Bronchial epithelial cell (primary cell): ENCODE results near the gene TPST1. TPM values are rescaled to one million over a fixed set of nuclear protein-coding genes. Genes with fewer than 3 reads are reported as not detected.

Experiments used
- DNase-seq: peaks from one replicate; pipeline ENCODE4 v3.0.0-alpha.2; 2010; ENCODE audit warnings: low read depth
- FAIRE-seq: peaks from 2 replicates; lab custom pipeline; 2011; peaks lifted over from hg19 to GRCh38; lab: Jason Lieb, UNC
- H3K27me3 ChIP-seq: 2 replicates; pipeline ENCODE4 v1.5.1; 2011; ENCODE audit warnings: low read length; ENCODE audit not compliant: control insufficient read depth, insufficient read depth
- H3K36me3 ChIP-seq: 2 replicates; pipeline ENCODE4 v1.5.1; 2011; ENCODE audit warnings: low read length; ENCODE audit not compliant: control insufficient read depth, insufficient read depth
- H3K4me3 ChIP-seq: 2 replicates; pipeline ENCODE4 v1.5.1; 2011; ENCODE audit warnings: mild to moderate bottlenecking, low read depth, low read length, control low read depth
- total RNA-seq: library from RNA; depleted of rRNA; stranded (reverse); fragments of >200 nt; gene quantifications from 2 replicates; pipeline ENCODE4 v1.2.1, GENCODE V29; 2014
- TF ChIP-seq, protein P1 (sequence below): IDR thresholded peaks from 2 replicates; pipeline ENCODE4 v1.5.1; 2011; ENCODE audit warnings: mild to moderate bottlenecking, moderate library complexity, low read length, control low read depth, inconsistent platforms; ENCODE audit not compliant: insufficient read depth, severe bottlenecking

TPST1 gene
- total RNA-seq, 1 donor from 2014 or later, result 24.7 TPM

DNA sequence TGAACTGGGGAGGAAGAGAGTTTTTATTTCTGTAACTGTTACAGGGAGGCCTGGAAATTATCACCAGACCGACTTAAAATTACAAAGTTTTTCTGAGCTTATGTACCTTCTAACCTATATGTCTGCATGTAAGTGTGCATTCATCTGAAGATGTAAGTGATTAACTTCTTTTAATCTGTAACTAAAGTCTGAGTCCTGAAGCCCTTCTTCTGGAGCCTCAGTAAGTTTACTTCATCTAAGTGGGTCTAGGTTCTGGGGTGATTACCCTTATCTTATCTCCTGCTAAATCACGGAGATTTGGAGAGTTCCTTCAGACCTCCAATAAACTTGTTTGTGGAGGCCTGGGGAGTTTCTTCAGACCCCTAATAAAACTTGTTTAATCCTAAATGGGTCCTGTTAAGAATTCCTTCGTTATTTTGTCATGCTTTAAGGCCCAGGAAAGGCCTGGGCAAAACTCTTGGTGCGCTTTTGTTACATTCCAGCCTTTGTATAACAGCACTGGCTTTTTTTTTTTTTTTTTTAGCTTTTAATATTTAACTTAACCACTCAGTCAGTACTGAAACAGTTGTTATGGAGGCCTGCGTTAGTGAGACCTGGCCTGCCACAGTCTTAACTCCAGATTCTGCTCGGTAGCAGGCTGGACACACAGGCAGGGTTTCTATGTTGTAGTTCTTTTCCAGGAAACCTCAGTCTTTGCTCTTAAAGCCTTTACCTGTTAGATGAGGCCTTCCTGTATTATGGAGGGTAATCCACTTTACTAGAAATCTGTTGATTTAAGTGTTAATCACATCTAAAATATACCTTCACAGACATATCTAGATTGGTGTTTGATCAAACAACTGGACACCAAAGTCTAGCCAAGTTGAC is 33.0 kb downstream of the TPST1 start:
- H3K27me3 ChIP-seq, result no peaks in the 10 kb centered on the region
- TF ChIP-seq, protein P1, sequence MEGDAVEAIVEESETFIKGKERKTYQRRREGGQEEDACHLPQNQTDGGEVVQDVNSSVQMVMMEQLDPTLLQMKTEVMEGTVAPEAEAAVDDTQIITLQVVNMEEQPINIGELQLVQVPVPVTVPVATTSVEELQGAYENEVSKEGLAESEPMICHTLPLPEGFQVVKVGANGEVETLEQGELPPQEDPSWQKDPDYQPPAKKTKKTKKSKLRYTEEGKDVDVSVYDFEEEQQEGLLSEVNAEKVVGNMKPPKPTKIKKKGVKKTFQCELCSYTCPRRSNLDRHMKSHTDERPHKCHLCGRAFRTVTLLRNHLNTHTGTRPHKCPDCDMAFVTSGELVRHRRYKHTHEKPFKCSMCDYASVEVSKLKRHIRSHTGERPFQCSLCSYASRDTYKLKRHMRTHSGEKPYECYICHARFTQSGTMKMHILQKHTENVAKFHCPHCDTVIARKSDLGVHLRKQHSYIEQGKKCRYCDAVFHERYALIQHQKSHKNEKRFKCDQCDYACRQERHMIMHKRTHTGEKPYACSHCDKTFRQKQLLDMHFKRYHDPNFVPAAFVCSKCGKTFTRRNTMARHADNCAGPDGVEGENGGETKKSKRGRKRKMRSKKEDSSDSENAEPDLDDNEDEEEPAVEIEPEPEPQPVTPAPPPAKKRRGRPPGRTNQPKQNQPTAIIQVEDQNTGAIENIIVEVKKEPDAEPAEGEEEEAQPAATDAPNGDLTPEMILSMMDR, result no peak
- DNase-seq (no peak), FAIRE-seq (no peak)
- H3K4me3 ChIP-seq, result no peak overlapping the region
- H3K36me3 ChIP-seq, result no peaks in the 10 kb centered on the region

DNA sequence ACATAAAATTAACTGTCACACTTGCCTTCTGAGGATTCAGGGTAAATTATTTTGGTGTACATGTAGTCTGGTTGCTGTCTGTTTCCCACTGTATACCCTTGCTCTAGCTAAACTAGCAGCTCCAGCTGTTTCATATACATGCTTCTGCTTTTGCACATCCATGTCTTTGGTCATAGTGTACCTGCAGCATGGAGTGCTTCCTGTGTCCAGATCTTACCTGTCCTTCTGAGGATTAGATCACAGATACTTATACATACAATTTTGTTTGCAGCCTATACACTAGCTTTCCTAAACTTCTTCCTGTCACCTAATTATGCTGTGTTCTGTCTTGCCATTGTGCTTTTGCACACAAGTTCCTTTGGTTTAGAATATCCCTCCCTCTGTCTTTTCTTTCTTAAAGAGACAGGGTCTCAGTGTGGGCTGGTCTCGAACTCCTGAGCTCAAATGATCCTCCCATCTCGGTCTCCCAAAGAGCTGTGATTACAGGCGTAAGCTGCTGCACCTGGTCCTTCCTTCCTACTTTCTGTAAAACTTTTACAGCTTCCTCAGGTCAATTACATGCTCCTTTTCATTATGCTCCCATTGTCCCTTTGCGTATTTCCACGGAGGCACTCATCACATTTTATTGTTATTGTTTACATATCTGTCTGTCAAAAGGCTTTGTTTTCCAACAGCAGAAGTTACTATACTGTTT is 33.8 kb downstream of the TPST1 start:
- TF ChIP-seq, protein P1, result no peak
- Histone ChIP-seq H3K27me3 (no peaks in the 10 kb centered on the region), H3K36me3 (no peaks in the 10 kb centered on the region), H3K4me3 (no peak overlapping the region)
- FAIRE-seq (no peak), DNase-seq (no peak)

DNA sequence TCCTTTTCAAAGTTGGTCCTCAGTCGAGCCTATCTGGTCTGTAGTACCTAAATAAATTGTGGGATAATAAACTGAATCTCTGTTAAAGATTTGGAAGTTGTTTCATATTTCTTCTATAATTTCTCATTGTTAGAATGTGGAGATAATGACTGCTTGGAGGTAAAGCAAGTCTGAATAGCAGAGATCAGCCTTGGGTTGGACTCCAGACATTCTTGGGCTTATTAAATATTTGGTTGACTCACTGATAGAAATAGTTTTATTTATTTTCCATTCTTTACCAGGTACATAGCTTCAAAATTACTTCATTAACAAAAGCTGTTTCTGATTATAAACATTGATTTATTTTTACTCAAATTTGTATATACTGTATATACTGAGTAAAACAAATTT is 34.3 kb downstream of the TPST1 start:
- Histone ChIP-seq H3K4me3 (no peak overlapping the region), H3K36me3 (no peaks in the 10 kb centered on the region), H3K27me3 (no peaks in the 10 kb centered on the region)
- DNase-seq (no peak), FAIRE-seq (no peak)
- TF ChIP-seq, protein P1, result no peak

DNA sequence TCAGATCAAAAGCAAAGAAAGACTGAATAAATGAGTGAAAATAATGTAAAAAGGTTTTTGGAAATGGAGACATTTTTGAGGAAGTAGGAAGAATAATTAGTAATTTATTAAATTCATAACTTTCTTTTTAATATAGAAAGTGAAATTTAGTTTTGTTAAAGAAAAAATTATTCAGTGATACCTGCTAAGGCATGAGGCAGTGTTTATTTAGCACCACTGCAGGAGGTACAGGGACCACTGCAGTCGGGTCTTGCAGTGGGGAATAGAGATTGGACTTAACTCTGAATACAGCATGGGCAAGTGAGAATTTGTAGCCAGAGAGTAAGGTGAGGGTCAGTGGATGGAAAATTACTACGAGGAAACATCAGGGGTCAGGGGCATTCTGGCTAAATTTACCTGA is 39.9 kb downstream of the TPST1 start:
- TF ChIP-seq, protein P1, result no peak
- DNase-seq, result no peak
- H3K4me3 ChIP-seq, result no peak overlapping the region
- FAIRE-seq, result no peak
- no peaks in the 10 kb centered on the region for H3K27me3 ChIP-seq
- no peaks in the 10 kb centered on the region for H3K36me3 ChIP-seq

DNA sequence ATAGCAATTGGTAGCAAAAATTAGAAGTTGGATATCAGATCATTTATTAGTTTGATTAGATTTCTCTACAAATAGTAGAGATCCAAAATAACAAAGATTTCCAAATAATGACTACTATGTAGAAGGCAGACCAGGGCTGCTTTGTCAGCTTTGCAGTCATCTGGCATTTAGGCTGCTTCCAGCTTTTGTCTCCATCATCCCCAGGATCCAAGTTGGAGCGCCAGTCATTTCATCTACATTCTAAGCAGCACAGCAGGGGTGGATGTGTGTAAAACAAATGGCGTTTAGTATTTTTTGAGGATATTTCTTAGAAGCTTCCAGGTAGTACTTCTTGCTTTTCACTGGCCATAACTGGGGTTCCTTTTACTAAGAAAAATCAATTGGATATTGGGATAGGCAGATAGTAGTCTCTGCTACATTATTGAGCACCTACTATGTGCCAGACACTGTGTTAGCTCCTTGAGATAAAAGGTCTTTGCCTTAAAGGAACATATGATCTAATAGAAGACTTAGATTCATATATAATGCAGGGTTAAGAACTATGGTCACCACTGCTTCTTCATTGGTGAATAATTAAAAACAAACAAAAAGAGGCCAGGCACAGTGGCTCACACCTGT is 41.5 kb downstream of the TPST1 start:
- DNase-seq (no peak), FAIRE-seq (no peak)
- no peak overlapping the region for H3K4me3 ChIP-seq
- no peaks in the 10 kb centered on the region for H3K36me3 ChIP-seq
- H3K27me3 ChIP-seq, result no peaks in the 10 kb centered on the region
- TF ChIP-seq, protein P1, result no peak
